Sigmoid colon (tissue), 7 donors: Measurements from ENCODE around the gene CYTH2. TPM values are rescaled to one million over a fixed set of nuclear protein-coding genes. Genes with fewer than 3 reads are reported as not detected.
"Not testable (repeated sequence)": the region's sequence is repeated elsewhere in the genome, so short reads cannot be mapped to it uniquely, and the experiment has no call there.

ENCODE experiments used
- DNase-seq: peaks from one replicate; pipeline ENCODE4 v3.0.0-alpha.2; 2019
- H3K27ac ChIP-seq, 4 donors: fragments of 200-600 bp; sonication (generic); one replicate each; pipeline ENCODE4 v1.5.1; 2016 to 2019; ENCODE audit warnings: mild to moderate bottlenecking in 1 of 4
- H3K27me3 ChIP-seq, 3 donors: fragments of 200-600 bp; sonication (generic); one replicate each; pipeline ENCODE4 v1.5.1; 2019; ENCODE audit warnings: mild to moderate bottlenecking in 1 of 3
- H3K36me3 ChIP-seq, 4 donors: fragments of 200-600 bp; sonication (generic); one replicate each; pipeline ENCODE4 v1.5.1; 2016 to 2019
- H3K4me1 ChIP-seq, 4 donors: fragments of 200-600 bp; sonication (generic); one replicate each; pipeline ENCODE4 v1.5.1; 2017 to 2019
- H3K4me3 ChIP-seq, 4 donors: fragments of 200-600 bp; sonication (generic); one replicate each; pipeline ENCODE4 v1.5.1; 2017 to 2019; ENCODE audit warnings: mild to moderate bottlenecking in 2 of 4, moderate library complexity in 1 of 4
- H3K9me3 ChIP-seq, 4 donors: fragments of 200-600 bp in 3 of 4; sonication (generic) in 3 of 4; one replicate each; pipeline versions ENCODE4 v1.5.1 to v1.6.1; 2013 to 2019
- EP300 ChIP-seq, 4 donors: sonication (generic); formaldehyde crosslinking; IDR thresholded peaks; one replicate each; pipeline ENCODE4 v1.6.1; 2017; ENCODE audit warnings: antibody characterized with exemption in 4 of 4
- POLR2A ChIP-seq, 2 donors: fragments of 450-650 bp; IDR thresholded peaks; one replicate each; pipeline ENCODE4 v1.6.1; 2016; ENCODE audit warnings: antibody characterized with exemption in 2 of 2, mild to moderate bottlenecking in 2 of 2, moderate library complexity in 2 of 2
- POLR2AphosphoS5 ChIP-seq, 4 donors: sonication (generic); formaldehyde crosslinking; IDR thresholded peaks; one replicate each; pipeline ENCODE4 v1.6.1; 2017; ENCODE audit warnings: antibody characterized with exemption in 4 of 4
- WGBS, 2 donors: extraction: QIAGEN DNeasy Blood & Tissue Kit; methylation state at CpG; one replicate each; pipeline ENCODE4 v1.1.7; 2013; 5-methylcytosine and 5-hydroxymethylcytosine counted together
- intact Hi-C: fragments of 100-400 bp; cut with DNase I; formaldehyde crosslinking; loops from one replicate; pipeline ENCODE4 v1.15.1; 2023
- polyA plus RNA-seq, 3 donors: library from polyadenylated mRNA; stranded (reverse); fragments of 200-250 nt; gene quantifications; one replicate each; pipeline ENCODE4 v1.2.3, GENCODE V29; 2013
- total RNA-seq, 4 donors: library from RNA; depleted of rRNA; stranded (reverse); fragments of >200 nt; gene quantifications; one replicate each; pipeline ENCODE4 v1.1.0, GENCODE V29; 2016
- TF ChIP-seq, protein P1 (sequence below), 4 experiments: fragments of 450-650 bp in 3 of 4; fragments of 200-600 bp in 1 of 4; IDR thresholded peaks; one replicate each; pipeline ENCODE4 v1.5.1; 2016 to 2019; ENCODE audit warnings: antibody characterized with exemption in 4 of 4, mild to moderate bottlenecking in 3 of 4, moderate library complexity in 2 of 4
- donor health status: healthy with polysubstance abuse.
- donor health status: Bipolar disorder and iron deficiency.
- donor health status: healthy.

CYTH2 gene
- total and polyA plus RNA-seq, 7 donors: 30.0 to 71.4 (median 49.3) TPM

DNA sequence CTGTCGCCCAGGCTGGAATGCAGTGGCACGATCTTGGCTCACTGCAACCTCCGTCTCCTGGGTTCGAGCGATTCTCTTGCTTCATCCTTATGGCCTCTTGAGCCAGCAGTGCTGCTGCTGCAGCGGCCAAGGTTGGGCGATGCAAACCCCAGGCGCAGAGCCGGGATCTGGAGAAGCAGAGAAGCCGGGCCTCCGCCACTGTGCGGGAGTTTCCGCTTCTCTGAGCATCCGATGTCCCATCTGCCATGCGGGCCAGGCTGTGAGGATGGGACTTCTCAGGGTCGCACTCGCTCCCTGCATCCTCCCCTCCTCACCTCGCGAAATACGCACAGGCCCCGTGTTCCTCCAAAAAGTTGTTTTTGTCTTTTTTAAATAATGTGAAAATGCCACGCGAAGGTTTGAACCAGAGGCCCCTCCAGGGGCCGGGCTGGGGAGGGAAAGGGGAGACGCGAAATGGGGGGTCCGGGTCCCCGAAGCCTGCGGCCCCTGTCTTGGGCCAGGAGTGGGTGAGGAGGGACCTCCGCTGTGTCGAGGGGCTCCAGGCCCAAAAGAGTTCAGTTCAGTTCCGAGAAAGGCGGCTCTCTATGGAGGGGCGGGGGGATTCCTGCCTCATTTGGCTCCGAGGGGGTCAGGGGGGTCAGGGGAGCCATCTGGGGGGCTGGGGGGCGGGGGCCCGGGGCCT lies 15.9 kb downstream of the CYTH2 start:
- H3K36me3 ChIP-seq: no peaks in the 10 kb centered on the region
- peaks cover 0 to 36% (median 21%) of the 10 kb centered on the region in 4 donors for H3K4me1 ChIP-seq
- DNase-seq: no peak
- intact Hi-C loops: no loop called here
- no peaks in the 10 kb centered on the region for H3K9me3 ChIP-seq
- no peak overlapping the region for H3K4me3 ChIP-seq
- no peak for TF ChIP-seq POLR2AphosphoS5 (IDR thresholded peaks at IDR 0.05)
- TF ChIP-seq POLR2A (IDR thresholded peaks at IDR 0.05): no peak
- TF ChIP-seq, protein P1, sequence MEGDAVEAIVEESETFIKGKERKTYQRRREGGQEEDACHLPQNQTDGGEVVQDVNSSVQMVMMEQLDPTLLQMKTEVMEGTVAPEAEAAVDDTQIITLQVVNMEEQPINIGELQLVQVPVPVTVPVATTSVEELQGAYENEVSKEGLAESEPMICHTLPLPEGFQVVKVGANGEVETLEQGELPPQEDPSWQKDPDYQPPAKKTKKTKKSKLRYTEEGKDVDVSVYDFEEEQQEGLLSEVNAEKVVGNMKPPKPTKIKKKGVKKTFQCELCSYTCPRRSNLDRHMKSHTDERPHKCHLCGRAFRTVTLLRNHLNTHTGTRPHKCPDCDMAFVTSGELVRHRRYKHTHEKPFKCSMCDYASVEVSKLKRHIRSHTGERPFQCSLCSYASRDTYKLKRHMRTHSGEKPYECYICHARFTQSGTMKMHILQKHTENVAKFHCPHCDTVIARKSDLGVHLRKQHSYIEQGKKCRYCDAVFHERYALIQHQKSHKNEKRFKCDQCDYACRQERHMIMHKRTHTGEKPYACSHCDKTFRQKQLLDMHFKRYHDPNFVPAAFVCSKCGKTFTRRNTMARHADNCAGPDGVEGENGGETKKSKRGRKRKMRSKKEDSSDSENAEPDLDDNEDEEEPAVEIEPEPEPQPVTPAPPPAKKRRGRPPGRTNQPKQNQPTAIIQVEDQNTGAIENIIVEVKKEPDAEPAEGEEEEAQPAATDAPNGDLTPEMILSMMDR (IDR thresholded peaks at IDR 0.05): no peak
- TF ChIP-seq EP300 (IDR thresholded peaks at IDR 0.05): no peak
- no peaks in the 10 kb centered on the region for H3K27me3 ChIP-seq
- 83 to 84% methylated on average over 37 of the region's 37 CpGs for WGBS, 2 donors
- no peak overlapping the region for H3K27ac ChIP-seq

DNA sequence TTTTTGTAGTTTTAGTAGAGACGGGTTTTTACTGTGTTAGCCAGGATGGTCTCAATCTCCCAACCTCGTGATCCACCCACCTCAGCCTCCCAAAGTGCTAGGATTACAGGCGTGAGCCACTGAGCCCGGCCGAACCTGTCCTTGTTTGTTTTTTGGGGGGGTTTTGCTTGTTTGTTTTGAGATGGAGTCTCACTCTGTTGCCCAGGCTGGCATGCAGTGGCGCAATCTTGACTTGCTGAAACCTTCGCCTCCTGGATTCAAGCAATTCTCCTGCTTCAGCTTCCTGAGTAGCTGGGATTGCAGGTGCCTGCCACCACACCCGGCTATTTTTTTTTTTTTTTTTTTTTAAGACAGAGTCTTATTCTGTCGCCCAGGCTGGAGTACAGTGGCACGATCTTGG lies 17.5 kb downstream of the CYTH2 start:
- WGBS, 2 donors: 25 to 83% methylated on average over 10 of the region's 10 CpGs
- intact Hi-C loops, H3K27me3 ChIP-seq, DNase-seq, H3K4me3 ChIP-seq, H3K27ac ChIP-seq, H3K9me3 ChIP-seq, H3K36me3 ChIP-seq: not testable (repeated sequence)
- peaks cover 0 to 35% (median 22%) of the 10 kb centered on the region in 4 donors for H3K4me1 ChIP-seq

DNA sequence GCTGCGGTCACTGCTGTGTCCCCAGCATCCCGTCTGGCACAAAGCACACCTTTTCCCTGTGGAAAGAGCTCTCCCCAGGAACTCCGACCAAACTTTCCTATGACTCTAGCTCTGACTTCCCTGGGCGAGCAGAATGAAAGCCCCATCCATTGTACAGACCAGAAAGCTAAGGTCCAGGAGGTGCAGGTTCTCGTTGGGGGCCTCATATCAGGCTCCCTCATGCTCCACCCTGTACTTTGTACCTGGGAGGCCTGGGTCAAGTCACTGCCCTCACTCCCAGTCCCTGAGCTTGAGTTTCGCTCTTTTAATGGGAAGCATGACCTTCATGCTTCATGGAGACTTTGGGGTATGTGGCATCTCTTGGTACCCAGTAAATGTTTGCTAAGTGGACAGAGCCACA lies 18.4 kb downstream of the CYTH2 start:
- Histone ChIP-seq H3K4me3 (no peak overlapping the region), H3K4me1 (peaks cover 0 to 32% (median 21%) of the 10 kb centered on the region in 4 donors), H3K36me3 (no peaks in the 10 kb centered on the region), H3K9me3 (no peaks in the 10 kb centered on the region), H3K27ac (peak overlapping the region in 3 of 4 donors; percentile 49 to 71 (median 59)), H3K27me3 (peaks cover 0 to 15% (median 11%) of the 10 kb centered on the region in 3 donors)
- no peak for TF ChIP-seq EP300 (IDR thresholded peaks at IDR 0.05)
- TF ChIP-seq, protein P1 (IDR thresholded peaks at IDR 0.05): no peak
- no peak for TF ChIP-seq POLR2A (IDR thresholded peaks at IDR 0.05)
- no peak for TF ChIP-seq POLR2AphosphoS5 (IDR thresholded peaks at IDR 0.05)
- 35 to 81% methylated on average over 6 of the region's 6 CpGs for WGBS, 2 donors
- no peak for DNase-seq
- intact Hi-C loops: no loop called here

DNA sequence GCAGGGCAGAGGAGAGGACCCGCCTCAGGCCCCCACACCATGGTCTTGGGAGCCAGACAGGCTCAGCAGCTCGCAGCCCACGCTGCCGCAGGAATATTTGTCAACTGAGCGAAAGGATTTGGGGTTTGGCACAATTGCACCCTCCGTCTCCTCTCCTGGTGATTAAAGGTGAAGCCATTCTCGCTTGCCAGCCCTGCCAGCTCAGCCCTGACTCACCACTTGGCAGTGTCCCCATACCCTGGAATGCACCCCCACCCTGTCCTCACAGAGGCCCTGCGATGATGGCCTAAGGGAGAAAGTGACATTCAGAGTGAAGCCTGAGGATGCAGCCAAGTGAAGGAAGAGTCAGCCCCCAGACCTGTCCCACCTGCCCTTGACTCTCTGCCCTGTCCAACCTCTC lies 18.8 kb downstream of the CYTH2 start:
- WGBS, 2 donors: 19 to 71% methylated on average over 8 of the region's 8 CpGs
- Histone ChIP-seq H3K27ac (peak overlapping the region; percentile 17 to 71 (median 54)), H3K4me1 (peaks cover 0 to 31% (median 21%) of the 10 kb centered on the region in 4 donors), H3K9me3 (no peaks in the 10 kb centered on the region), H3K27me3 (peaks cover 0 to 17% (median 11%) of the 10 kb centered on the region in 3 donors), H3K4me3 (no peak overlapping the region), H3K36me3 (no peaks in the 10 kb centered on the region)
- intact Hi-C loops: no loop called here
- DNase-seq: no peak
- TF ChIP-seq, protein P1 (IDR thresholded peaks at IDR 0.05): no peak
- no peak for TF ChIP-seq EP300 (IDR thresholded peaks at IDR 0.05)
- no peak for TF ChIP-seq POLR2A (IDR thresholded peaks at IDR 0.05)
- peak in 1 of 4 donors; percentile 29 for TF ChIP-seq POLR2AphosphoS5 (IDR thresholded peaks at IDR 0.05)

DNA sequence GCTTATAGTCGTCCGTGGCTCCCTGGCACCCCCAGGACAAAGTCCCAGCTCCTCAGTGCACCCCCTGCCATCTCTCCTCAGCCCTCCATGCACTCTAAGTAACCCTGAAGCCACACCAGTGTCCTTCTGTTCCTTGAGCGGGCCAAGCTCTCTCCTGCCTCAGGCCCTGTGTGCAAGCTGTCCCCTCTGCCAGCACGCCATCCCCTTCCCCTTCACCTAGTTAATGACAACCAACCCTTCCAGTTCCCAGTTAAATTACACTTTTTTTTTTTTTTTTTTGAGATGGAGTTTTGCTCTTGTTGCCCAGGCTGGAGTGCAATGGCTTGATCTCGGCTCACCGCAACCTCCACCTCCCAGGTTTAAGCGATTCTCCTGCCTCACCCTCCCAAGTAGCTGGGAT lies 19.3 kb downstream of the CYTH2 start:
- Histone ChIP-seq H3K27me3 (peaks cover 0 to 22% (median 11%) of the 10 kb centered on the region in 3 donors), H3K4me1 (peaks cover 0 to 31% (median 21%) of the 10 kb centered on the region in 4 donors), H3K27ac (peak overlapping the region; percentile 17 to 71 (median 54))
- H3K9me3 ChIP-seq, H3K36me3 ChIP-seq, H3K4me3 ChIP-seq, intact Hi-C loops, DNase-seq: not testable (repeated sequence)
- WGBS, 2 donors: 65 to 86% methylated on average over 7 of the region's 7 CpGs
